CD14-positive monocyte (primary cell): ENCODE results near the gene GRIP1. TPM values are rescaled to one million over a fixed set of nuclear protein-coding genes. Genes with fewer than 3 reads are reported as not detected.

Experiments used
- DNase-seq, 3 donors: peaks; one replicate each; pipeline ENCODE4 v3.0.0-alpha.2; 2011 to 2022
- H2AFZ ChIP-seq: 2 replicates; pipeline ENCODE4 v1.6.0; 2012; ENCODE audit warnings: mild to moderate bottlenecking, low read depth, low read length, inconsistent platforms; ENCODE audit not compliant: insufficient read depth, poor library complexity, severe bottlenecking
- H3K27ac ChIP-seq, 2 donors: 1 replicate in 1 of 2; 2 replicates in 1 of 2; pipeline ENCODE4 v1.5.1; 2012 to 2013; ENCODE audit warnings: low read length in 2 of 2, control low read depth in 1 of 2, inconsistent platforms in 1 of 2, low read depth in 1 of 2, mild to moderate bottlenecking in 1 of 2
- H3K27me3 ChIP-seq, 2 donors: one replicate each; pipeline versions ENCODE4 v1.6.0 to v1.6.1; 2011 to 2013; ENCODE audit warnings: low read length in 2 of 2; ENCODE audit not compliant: control insufficient read depth in 2 of 2, insufficient read depth in 2 of 2
- H3K36me3 ChIP-seq, 2 donors: replicated peaks in 1 of 2; 1 replicate in 1 of 2; 2 replicates in 1 of 2; pipeline versions ENCODE4 v1.5.1 to v1.6.1; 2012 to 2013; ENCODE audit warnings: low read length in 2 of 2, control low read depth in 1 of 2, inconsistent platforms in 1 of 2, mild to moderate bottlenecking in 1 of 2; ENCODE audit not compliant: insufficient read depth in 2 of 2, control insufficient read depth in 1 of 2
- H3K4me1 ChIP-seq, 2 donors: 1 replicate in 1 of 2; 2 replicates in 1 of 2; pipeline versions ENCODE4 v1.5.1 to v1.6.1; 2012 to 2013; ENCODE audit warnings: low read length in 2 of 2, control low read depth in 1 of 2, inconsistent platforms in 1 of 2, mild to moderate bottlenecking in 1 of 2, moderate library complexity in 1 of 2; ENCODE audit not compliant: insufficient read depth in 2 of 2, control insufficient read depth in 1 of 2
- H3K4me2 ChIP-seq: replicated peaks from 2 replicates; pipeline ENCODE3; 2012; ENCODE audit warnings: low read length, moderate library complexity, mild to moderate bottlenecking; ENCODE audit not compliant: poor library complexity, severe bottlenecking; ENCODE audit errors: extremely low read depth
- H3K4me3 ChIP-seq, 3 experiments: fragments of 200-600 bp in 1 of 3; sonication (generic) in 1 of 3; replicated peaks in 1 of 3; 1 replicate in 2 of 3; 2 replicates in 1 of 3; pipeline ENCODE4 v1.5.1; 2011 to 2013; ENCODE audit warnings: low read length in 3 of 3, mild to moderate bottlenecking in 3 of 3, control low read depth in 2 of 3, low read depth in 2 of 3, inconsistent platforms in 1 of 3, moderate library complexity in 1 of 3
- H3K79me2 ChIP-seq: 2 replicates; pipeline ENCODE4 v1.6.0; 2012; ENCODE audit warnings: mild to moderate bottlenecking, control low read depth, inconsistent platforms, low read length, moderate library complexity; ENCODE audit not compliant: insufficient read depth
- H3K9ac ChIP-seq: 2 replicates; pipeline ENCODE4 v1.6.0; 2017; ENCODE audit warnings: low read length, mild to moderate bottlenecking; ENCODE audit not compliant: insufficient read depth, poor library complexity, severe bottlenecking
- H3K9me3 ChIP-seq, 2 donors: replicated peaks in 1 of 2; 1 replicate in 1 of 2; 2 replicates in 1 of 2; pipeline versions ENCODE4 v1.5.1 to v1.6.1; 2012 to 2013; ENCODE audit warnings: low read length in 2 of 2, control low read depth in 1 of 2; ENCODE audit not compliant: control insufficient read depth in 1 of 2, insufficient read depth in 1 of 2
- H4K20me1 ChIP-seq: 2 replicates; pipeline ENCODE4 v1.6.0; 2012; ENCODE audit warnings: mild to moderate bottlenecking, low read length, control low read depth, moderate library complexity; ENCODE audit not compliant: insufficient read depth
- H3K27ac Mint-ChIP-seq, 7 donors: one replicate each; pipeline ENCODE4 v1.8.0; 2020; ENCODE audit warnings: mild to moderate bottlenecking in 7 of 7, mixed read lengths in 7 of 7, moderate library complexity in 6 of 7, inconsistent platforms in 2 of 7
- H3K27me3 Mint-ChIP-seq, 3 donors: one replicate each; pipeline ENCODE4 v1.8.0; 2021 to 2022; ENCODE audit warnings: low read depth in 3 of 3, mild to moderate bottlenecking in 3 of 3, mixed read lengths in 3 of 3, moderate library complexity in 3 of 3, inconsistent platforms in 1 of 3
- H3K36me3 Mint-ChIP-seq, 2 donors: one replicate each; pipeline ENCODE4 v1.8.0; 2020; ENCODE audit warnings: mixed read lengths in 2 of 2, inconsistent platforms in 1 of 2, mild to moderate bottlenecking in 1 of 2
- H3K4me1 Mint-ChIP-seq: one replicate; pipeline ENCODE4 v1.8.0; 2020; ENCODE audit warnings: mild to moderate bottlenecking, mixed read lengths
- H3K4me3 Mint-ChIP-seq, 2 donors: one replicate each; pipeline ENCODE4 v1.8.0; 2020; ENCODE audit warnings: mild to moderate bottlenecking in 2 of 2, mixed read lengths in 2 of 2, moderate library complexity in 1 of 2
- H3K9me3 Mint-ChIP-seq, 7 donors: one replicate each; pipeline ENCODE4 v1.8.0; 2020 to 2022; ENCODE audit warnings: mixed read lengths in 7 of 7, mild to moderate bottlenecking in 6 of 7, moderate library complexity in 6 of 7, inconsistent platforms in 2 of 7
- WGBS: methylation state at CpG from one replicate; pipeline ENCODE4 v1.1.5; 2013; ENCODE audit warnings: missing lambda C conversion rate; ENCODE audit not compliant: insufficient coverage; 5-methylcytosine and 5-hydroxymethylcytosine counted together
- intact Hi-C, 2 donors: fragments of 100-400 bp; cut with micrococcal nuclease; formaldehyde crosslinking; loops; one replicate each; pipeline versions ENCODE4 v1.15.0 to v1.15.1; 2023
- polyA plus RNA-seq, 3 donors: library from polyadenylated mRNA; depleted of rRNA in 1 of 3; unstranded in 2 of 3; stranded (reverse) in 1 of 3; fragments of 300-500 nt in 2 of 3; fragments of >200 nt in 1 of 3; fragmentation: Illumina TruSeq in 2 of 3; gene quantifications; 1 replicate in 2 of 3; 2 replicates in 1 of 3; pipeline ENCODE4 v1.2.3, GENCODE V29; 2012 to 2021
- TF ChIP-seq, protein P1 (sequence below): fragments of 200-600 bp; IDR thresholded peaks from one replicate; pipeline ENCODE4 v1.8.0; 2022; ENCODE audit warnings: antibody characterized with exemption, mild to moderate bottlenecking

GRIP1 gene
- polyA plus RNA-seq, 3 donors = 0.21 TPM; not detected in 2

DNA sequence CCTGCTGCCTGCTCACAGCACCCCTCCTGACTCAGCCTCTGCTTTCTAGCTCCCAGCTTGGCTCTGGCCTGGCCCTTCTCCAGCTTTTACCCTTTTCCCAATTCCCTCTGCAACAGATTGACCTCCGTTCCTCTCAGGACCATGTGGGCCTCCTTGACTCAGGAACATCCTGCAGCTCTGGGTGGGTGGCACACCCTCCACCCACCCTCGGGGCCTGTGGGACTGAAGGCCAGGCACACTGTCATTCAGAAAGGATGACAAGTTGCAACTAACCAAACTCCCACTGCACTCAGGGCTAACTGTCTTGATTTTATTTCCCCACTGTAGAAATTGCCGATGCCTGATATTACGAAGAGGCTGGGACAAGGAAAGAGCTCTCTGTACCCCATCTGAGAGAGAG, 317.2 kb downstream of the GRIP1 start:
- H3K27ac ChIP-seq = no peak overlapping the region
- Mint-ChIP-seq H3K4me1 (peaks cover 13% of the 10 kb centered on the region), H3K4me3 (no peak overlapping the region), H3K36me3 (peaks cover 2 to 5% of the 10 kb centered on the region in 2 donors), H3K9me3 (no peaks in the 10 kb centered on the region), H3K27me3 (no peaks in the 10 kb centered on the region), H3K27ac (peak overlapping the region in 1 of 7 donors; percentile 23)
- no peaks in the 10 kb centered on the region for H3K9me3 ChIP-seq
- H3K79me2 ChIP-seq = no peaks in the 10 kb centered on the region
- H3K4me2 ChIP-seq = no peak overlapping the region
- no peaks in the 10 kb centered on the region for H4K20me1 ChIP-seq
- H3K36me3 ChIP-seq = peaks cover 0 to 4% of the 10 kb centered on the region in 2 donors
- TF ChIP-seq, protein P1, sequence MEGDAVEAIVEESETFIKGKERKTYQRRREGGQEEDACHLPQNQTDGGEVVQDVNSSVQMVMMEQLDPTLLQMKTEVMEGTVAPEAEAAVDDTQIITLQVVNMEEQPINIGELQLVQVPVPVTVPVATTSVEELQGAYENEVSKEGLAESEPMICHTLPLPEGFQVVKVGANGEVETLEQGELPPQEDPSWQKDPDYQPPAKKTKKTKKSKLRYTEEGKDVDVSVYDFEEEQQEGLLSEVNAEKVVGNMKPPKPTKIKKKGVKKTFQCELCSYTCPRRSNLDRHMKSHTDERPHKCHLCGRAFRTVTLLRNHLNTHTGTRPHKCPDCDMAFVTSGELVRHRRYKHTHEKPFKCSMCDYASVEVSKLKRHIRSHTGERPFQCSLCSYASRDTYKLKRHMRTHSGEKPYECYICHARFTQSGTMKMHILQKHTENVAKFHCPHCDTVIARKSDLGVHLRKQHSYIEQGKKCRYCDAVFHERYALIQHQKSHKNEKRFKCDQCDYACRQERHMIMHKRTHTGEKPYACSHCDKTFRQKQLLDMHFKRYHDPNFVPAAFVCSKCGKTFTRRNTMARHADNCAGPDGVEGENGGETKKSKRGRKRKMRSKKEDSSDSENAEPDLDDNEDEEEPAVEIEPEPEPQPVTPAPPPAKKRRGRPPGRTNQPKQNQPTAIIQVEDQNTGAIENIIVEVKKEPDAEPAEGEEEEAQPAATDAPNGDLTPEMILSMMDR = no peak
- intact Hi-C loops = no loop called here
- H2AFZ ChIP-seq = no peak overlapping the region
- DNase-seq = no peak
- no peak overlapping the region for H3K4me3 ChIP-seq
- WGBS = 88% methylated on average over 2 of the region's 4 CpGs
- H3K4me1 ChIP-seq = peaks cover 15% of the 10 kb centered on the region in 2 donors
- no peaks in the 10 kb centered on the region for H3K27me3 ChIP-seq
- H3K9ac ChIP-seq = no peak overlapping the region

DNA sequence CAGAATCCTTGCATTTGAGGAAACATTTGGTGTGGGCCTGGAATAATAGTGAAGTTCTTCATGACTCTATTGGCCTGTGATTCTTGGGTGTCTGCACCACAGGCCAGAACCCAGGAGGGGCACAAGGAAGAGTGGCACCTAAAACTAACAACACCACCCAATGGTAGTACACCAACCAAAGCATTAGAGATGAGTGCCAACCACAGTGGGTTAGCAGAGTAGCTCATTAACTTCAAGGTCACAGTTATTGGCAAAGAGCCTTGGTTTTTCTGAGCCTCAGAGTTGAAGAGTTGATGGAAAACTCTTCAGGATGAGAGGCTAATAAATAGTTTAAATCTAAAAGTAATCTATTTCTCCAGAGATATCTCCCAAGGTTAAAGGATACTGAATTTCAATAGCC, 319.6 kb downstream of the GRIP1 start:
- Histone ChIP-seq H4K20me1 (no peaks in the 10 kb centered on the region), H3K27me3 (no peaks in the 10 kb centered on the region), H2AFZ (no peak overlapping the region), H3K27ac (no peak overlapping the region), H3K79me2 (no peaks in the 10 kb centered on the region), H3K4me1 (no peaks in the 10 kb centered on the region), H3K9me3 (no peaks in the 10 kb centered on the region), H3K4me3 (no peak overlapping the region), H3K9ac (no peak overlapping the region), H3K36me3 (peaks cover 0 to 4% of the 10 kb centered on the region in 2 donors), H3K4me2 (no peak overlapping the region)
- TF ChIP-seq, protein P1 = no peak
- H3K4me3 Mint-ChIP-seq = no peak overlapping the region
- intact Hi-C loops = loop anchor here in 1 of 2 donors (10.0 kb wide), 1 partner anchor 336 kb away; no protein-coding TSS in a partner anchor
- H3K9me3 Mint-ChIP-seq = no peaks in the 10 kb centered on the region
- peaks cover 12 to 16% of the 10 kb centered on the region in 2 donors for H3K36me3 Mint-ChIP-seq
- no peak for DNase-seq
- H3K27ac Mint-ChIP-seq = no peak overlapping the region
- H3K27me3 Mint-ChIP-seq = no peaks in the 10 kb centered on the region
- H3K4me1 Mint-ChIP-seq = no peaks in the 10 kb centered on the region
